IMR-90 (cell line): ENCODE results near the gene UBALD1. TPM values are rescaled to one million over a fixed set of nuclear protein-coding genes. Genes with fewer than 3 reads are reported as not detected.

ENCODE experiments used
- ELK1 ChIP-seq: fragments of 150-350 bp; IDR thresholded peaks from 2 replicates; pipeline ENCODE4 v1.6.1; 2016; ENCODE audit warnings: low read depth, mild to moderate bottlenecking, low read length, moderate library complexity, borderline replicate concordance
- MXI1 ChIP-seq: IDR thresholded peaks from 2 replicates; pipeline ENCODE4 v1.6.1; 2012; ENCODE audit warnings: low read depth, mild to moderate bottlenecking, low read length, moderate library complexity, borderline replicate concordance
- polyA plus RNA-seq, 3 experiments: library from polyadenylated mRNA; depleted of rRNA; stranded (reverse); fragments of >200 nt; gene quantifications; 2 replicates each; pipeline ENCODE4 v1.2.3, GENCODE V29; 2012; ENCODE audit warnings: low replicate concordance in 1 of 3
- total RNA-seq: library from RNA; depleted of rRNA; stranded (reverse); fragments of >200 nt; gene quantifications from 2 replicates; pipeline ENCODE4 v1.2.3, GENCODE V29; 2012

The UBALD1 gene
- total and polyA plus RNA-seq, 2 of the 4 experiments (the other 2 are of a cell fraction), result 1.3 to 14.5 TPM

- no peak for TF ChIP-seq ELK1
- peak; percentile 59; the same call in 1 of the 2 replicates for TF ChIP-seq MXI1
These were observed 10.3 kb upstream of the UBALD1 start (continued) for GRCh38 chr16:4624827-4625559.
